PC-3 (cell line): ENCODE data around the gene TATDN3. TPM values are rescaled to one million over a fixed set of nuclear protein-coding genes. Genes with fewer than 3 reads are reported as not detected.

Experiments used
- ATAC-seq: fragments of 200-7000 bp; cut with Tn5 transposase; 2 replicates; pipeline ENCODE4 v1.9.1; 2020; ENCODE audit warnings: mild to moderate bottlenecking, moderate library complexity
- BruUV-seq: library from RNA; stranded (reverse); fragments of 400-500 nt; replicated peaks from 2 replicates; lab custom pipeline; 2021; lab: Mats Ljungman, UMichigan
- CTCF ChIA-PET: fragments of 300-600 bp; sonication (Branson Sonifier 250); formaldehyde crosslinking; loops from one replicate; lab custom pipeline; 2022; ENCODE audit warnings: antibody characterized with exemption; lab: Charles Lee
- POLR2A ChIA-PET: fragments of 300-600 bp; sonication (Branson Sonifier 250); formaldehyde crosslinking; loops from one replicate; lab custom pipeline; 2022; ENCODE audit warnings: antibody characterized with exemption; ENCODE audit not compliant: unreplicated experiment; lab: Charles Lee
- DNase-seq: peaks from one replicate; pipeline ENCODE4 v3.0.0-alpha.2; 2015
- H2AFZ ChIP-seq: fragments of 300-600 bp; sonication (generic); 2 replicates; pipeline ENCODE4 v1.6.0; 2016; ENCODE audit warnings: antibody characterized with exemption, low read length
- H3F3A ChIP-seq: fragments of 300-600 bp; sonication (generic); one replicate; pipeline ENCODE4 v1.6.0; 2017; ENCODE audit warnings: antibody characterized with exemption, low read length, control low read depth, mild to moderate bottlenecking; ENCODE audit not compliant: unreplicated experiment
- H3K27ac ChIP-seq: fragments of 300-600 bp; sonication (generic); 2 replicates; pipeline ENCODE4 v1.5.1; 2016; ENCODE audit warnings: mild to moderate bottlenecking, low read length
- H3K27me3 ChIP-seq: fragments of 300-600 bp; sonication (generic); 2 replicates; pipeline ENCODE4 v1.6.1; 2016; ENCODE audit warnings: low read length, mixed read lengths
- H3K36me3 ChIP-seq: fragments of 300-600 bp; sonication (generic); 2 replicates; pipeline ENCODE4 v1.6.1; 2016; ENCODE audit warnings: low read depth, mixed run types, low read length, mixed read lengths
- H3K4me1 ChIP-seq: fragments of 300-600 bp; sonication (generic); 2 replicates; pipeline ENCODE4 v1.5.1; 2016; ENCODE audit warnings: low read length; ENCODE audit not compliant: insufficient read depth
- H3K4me2 ChIP-seq: fragments of 300-600 bp; sonication (generic); 2 replicates; pipeline ENCODE4 v1.6.0; 2016; ENCODE audit warnings: low read length
- H3K4me3 ChIP-seq: fragments of 300-600 bp; sonication (generic); 2 replicates; pipeline ENCODE4 v1.5.1; 2016; ENCODE audit warnings: mild to moderate bottlenecking, low read length, mixed read lengths
- H3K79me2 ChIP-seq: fragments of 300-600 bp; sonication (generic); 2 replicates; pipeline ENCODE4 v1.6.1; 2017; ENCODE audit warnings: low read length, mixed read lengths
- H3K9ac ChIP-seq: fragments of 300-600 bp; sonication (generic); 2 replicates; pipeline ENCODE4 v1.6.0; 2016; ENCODE audit warnings: mild to moderate bottlenecking, low read length
- H3K9me2 ChIP-seq: fragments of 300-600 bp; sonication (generic); replicated peaks from 2 replicates; pipeline ENCODE4 v1.6.1; 2016; ENCODE audit warnings: mixed run types, low read length, mixed read lengths
- H3K9me3 ChIP-seq: fragments of 300-600 bp; sonication (generic); 2 replicates; pipeline ENCODE4 v1.6.1; 2016; ENCODE audit warnings: low read length, mixed read lengths
- H4K20me1 ChIP-seq: fragments of 300-600 bp; sonication (generic); 2 replicates; pipeline ENCODE4 v1.6.1; 2016; ENCODE audit warnings: low read length, mixed read lengths
- EZH2 ChIP-seq: fragments of 300-600 bp; sonication (generic); IDR thresholded peaks from one replicate; pipeline ENCODE4 v1.6.1; 2017; ENCODE audit warnings: antibody characterized with exemption, mild to moderate bottlenecking, low read length; ENCODE audit not compliant: unreplicated experiment
- EZH2phosphoT487 ChIP-seq: fragments of 300-600 bp; sonication (generic); IDR thresholded peaks from 2 replicates; pipeline ENCODE4 v1.6.1; 2018; ENCODE audit warnings: mild to moderate bottlenecking, antibody characterized with exemption, low read length, borderline replicate concordance
- intact Hi-C: fragments of 100-400 bp; cut with micrococcal nuclease; formaldehyde crosslinking; loops from 2 replicates; pipeline ENCODE4 v1.9.0; 2023
- total RNA-seq: library from RNA; depleted of rRNA; stranded (reverse); fragments of >200 nt; gene quantifications from 2 replicates; pipeline ENCODE4 v1.2.3, GENCODE V29; 2014
- TF ChIP-seq, protein P1 (sequence below): fragments of 300-600 bp; sonication (generic); conservative IDR thresholded peaks from 2 replicates; pipeline ENCODE4 v1.5.1; 2017; ENCODE audit warnings: antibody characterized with exemption, low read depth, mild to moderate bottlenecking, low read length

Gene TATDN3
- total RNA-seq, 1 experiment from 2014 or later, result 12.7 TPM

DNA sequence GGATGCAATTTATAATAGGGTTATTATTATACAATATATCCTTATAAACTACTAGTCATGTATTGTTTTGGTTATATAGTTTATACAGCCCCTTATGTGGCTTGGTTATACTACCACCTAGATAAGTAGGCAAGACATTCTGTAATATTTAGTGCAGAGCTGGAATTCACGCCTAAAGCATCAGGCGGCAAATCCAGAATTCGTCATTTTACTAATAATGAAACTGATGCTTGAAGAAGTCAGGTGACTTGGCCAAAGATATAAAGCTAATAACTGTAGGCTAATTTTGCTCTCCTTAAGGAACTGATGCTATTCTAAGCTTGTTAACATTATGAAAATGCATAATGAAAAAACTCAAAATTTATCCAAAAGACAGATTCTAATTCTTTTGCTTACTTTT, 10.9 kb upstream of the TATDN3 start:
- no peak overlapping the region for H2AFZ ChIP-seq
- H3K4me2 ChIP-seq, result no peak overlapping the region
- DNase-seq (no peak), ATAC-seq (no peak)
- no peaks in the 10 kb centered on the region for H3K9me2 ChIP-seq
- ChIA-PET CTCF (no interaction called here), POLR2A (no interaction called here)
- BruUV-seq, result no TSS peak
- H3K27ac ChIP-seq, result no peak overlapping the region
- peaks cover 6% of the 10 kb centered on the region for H3K36me3 ChIP-seq
- no peaks in the 10 kb centered on the region for H3K79me2 ChIP-seq
- intact Hi-C loops, result loop anchor here (5.0 kb wide), 3 partner anchors 173 to 323 kb away; partner anchors contain the start of gene ATF3
- H3K9me3 ChIP-seq, result no peaks in the 10 kb centered on the region
- TF ChIP-seq EZH2phosphoT487 (no peak), EZH2 (no peak)
- TF ChIP-seq, protein P1, sequence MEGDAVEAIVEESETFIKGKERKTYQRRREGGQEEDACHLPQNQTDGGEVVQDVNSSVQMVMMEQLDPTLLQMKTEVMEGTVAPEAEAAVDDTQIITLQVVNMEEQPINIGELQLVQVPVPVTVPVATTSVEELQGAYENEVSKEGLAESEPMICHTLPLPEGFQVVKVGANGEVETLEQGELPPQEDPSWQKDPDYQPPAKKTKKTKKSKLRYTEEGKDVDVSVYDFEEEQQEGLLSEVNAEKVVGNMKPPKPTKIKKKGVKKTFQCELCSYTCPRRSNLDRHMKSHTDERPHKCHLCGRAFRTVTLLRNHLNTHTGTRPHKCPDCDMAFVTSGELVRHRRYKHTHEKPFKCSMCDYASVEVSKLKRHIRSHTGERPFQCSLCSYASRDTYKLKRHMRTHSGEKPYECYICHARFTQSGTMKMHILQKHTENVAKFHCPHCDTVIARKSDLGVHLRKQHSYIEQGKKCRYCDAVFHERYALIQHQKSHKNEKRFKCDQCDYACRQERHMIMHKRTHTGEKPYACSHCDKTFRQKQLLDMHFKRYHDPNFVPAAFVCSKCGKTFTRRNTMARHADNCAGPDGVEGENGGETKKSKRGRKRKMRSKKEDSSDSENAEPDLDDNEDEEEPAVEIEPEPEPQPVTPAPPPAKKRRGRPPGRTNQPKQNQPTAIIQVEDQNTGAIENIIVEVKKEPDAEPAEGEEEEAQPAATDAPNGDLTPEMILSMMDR, result no peak
- H3F3A ChIP-seq, result no peaks in the 10 kb centered on the region
- H3K4me1 ChIP-seq, result no peaks in the 10 kb centered on the region
- no peak overlapping the region for H3K4me3 ChIP-seq
- H4K20me1 ChIP-seq, result no peaks in the 10 kb centered on the region
- no peak overlapping the region for H3K9ac ChIP-seq
- H3K27me3 ChIP-seq, result no peaks in the 10 kb centered on the region

DNA sequence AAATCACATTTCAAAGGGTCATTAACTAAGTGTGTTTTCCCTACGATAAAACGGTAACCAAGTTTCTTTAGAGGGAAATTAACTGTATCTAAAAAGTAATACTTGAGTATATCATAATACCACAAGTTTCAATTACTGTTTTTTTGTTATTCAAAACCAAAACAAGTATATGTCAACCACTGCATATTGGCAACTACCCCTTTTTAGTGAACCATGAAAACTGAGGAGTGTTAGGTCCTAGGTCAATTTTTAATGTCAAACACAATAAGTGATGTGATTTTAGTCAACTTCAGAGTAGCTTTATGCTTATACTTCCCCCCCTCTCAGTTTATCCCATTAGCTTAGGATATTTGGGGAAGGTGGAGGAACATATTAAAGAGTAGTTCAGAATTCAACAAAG, 10.5 kb upstream of the TATDN3 start:
- Histone ChIP-seq H3K4me1 (no peaks in the 10 kb centered on the region), H3K9ac (no peak overlapping the region), H3K36me3 (peaks cover 6% of the 10 kb centered on the region), H3K9me2 (no peaks in the 10 kb centered on the region), H3K27me3 (no peaks in the 10 kb centered on the region), H4K20me1 (no peaks in the 10 kb centered on the region), H3K4me2 (no peak overlapping the region), H3K27ac (no peak overlapping the region), H2AFZ (no peak overlapping the region), H3K79me2 (no peaks in the 10 kb centered on the region), H3K9me3 (no peaks in the 10 kb centered on the region), H3F3A (no peaks in the 10 kb centered on the region), H3K4me3 (no peak overlapping the region)
- BruUV-seq, result no TSS peak
- intact Hi-C loops, result loop anchor here (5.0 kb wide), 3 partner anchors 174 to 324 kb away; partner anchors contain the start of gene ATF3
- ATAC-seq (no peak), DNase-seq (no peak)
- ChIA-PET POLR2A (no interaction called here), CTCF (no interaction called here)
- TF ChIP-seq, protein P1, result no peak
- TF ChIP-seq EZH2 (no peak), EZH2phosphoT487 (no peak)

DNA sequence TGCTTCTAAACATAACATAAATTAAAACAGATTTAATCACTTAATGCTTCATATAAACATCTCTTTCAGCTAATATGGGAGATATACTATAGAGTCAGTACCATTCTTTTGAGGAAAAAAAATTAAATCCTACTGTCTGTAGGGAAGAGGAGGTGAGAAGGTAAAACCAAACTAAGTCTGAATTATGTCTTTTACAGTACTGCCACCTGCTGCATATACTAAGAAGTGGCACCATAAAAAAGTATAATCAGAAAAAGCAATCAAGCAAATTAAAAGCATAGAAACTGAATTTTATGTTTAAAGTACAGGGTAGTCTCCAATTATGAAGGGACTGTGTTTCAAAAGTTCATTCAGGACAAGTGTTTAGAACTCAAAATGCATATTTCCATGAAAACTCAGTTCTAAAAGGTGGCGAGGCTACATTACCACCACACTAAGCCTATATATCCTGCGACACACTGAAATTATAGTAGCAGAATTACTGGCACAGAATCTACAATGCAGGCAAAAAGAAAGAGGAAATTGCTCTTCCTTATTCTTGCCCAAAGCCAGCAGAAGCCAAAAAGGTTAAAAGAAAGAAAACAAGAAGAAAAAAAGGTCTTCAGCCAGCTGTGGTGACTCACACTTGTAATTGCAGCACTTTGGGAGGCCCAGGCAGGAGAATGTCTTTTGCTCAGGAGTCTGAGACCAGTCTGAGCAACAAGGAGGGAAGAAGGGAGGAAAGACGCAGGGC, 9.1 kb upstream of the TATDN3 start:
- H2AFZ ChIP-seq, result no peak overlapping the region
- no peak overlapping the region for H3K4me2 ChIP-seq
- BruUV-seq, result no TSS peak
- intact Hi-C loops, result loop anchor here (1.0 to 5.0 kb wide), 5 partner anchors 32 to 325 kb away; partner anchors contain the start of gene ATF3
- no peak overlapping the region for H3K9ac ChIP-seq
- H3F3A ChIP-seq, result no peaks in the 10 kb centered on the region
- no peaks in the 10 kb centered on the region for H3K27me3 ChIP-seq
- no peaks in the 10 kb centered on the region for H3K79me2 ChIP-seq
- CTCF ChIA-PET, result no interaction called here
- TF ChIP-seq, protein P1, result peak; percentile 91
- TF ChIP-seq EZH2, result no peak
- peaks cover 6% of the 10 kb centered on the region for H3K36me3 ChIP-seq
- H3K9me2 ChIP-seq, result no peaks in the 10 kb centered on the region
- no peak overlapping the region for H3K27ac ChIP-seq
- H3K9me3 ChIP-seq, result no peaks in the 10 kb centered on the region
- H4K20me1 ChIP-seq, result no peaks in the 10 kb centered on the region
- ATAC-seq, result peak; percentile 64
- H3K4me1 ChIP-seq, result no peaks in the 10 kb centered on the region
- DNase-seq, result peak; percentile 57
- no peak overlapping the region for H3K4me3 ChIP-seq
- POLR2A ChIA-PET, result no interaction called here
